PC-9 (cell line): ENCODE measurements around the gene PRR35.

ENCODE experiments used
- CTCF ChIP-seq: fragments of 200-600 bp; sonication (generic); conservative IDR thresholded peaks from 2 replicates; pipeline ENCODE4 v1.6.1; 2017; ENCODE audit warnings: mixed run types, antibody characterized with exemption, mild to moderate bottlenecking, moderate library complexity
- EZH2 ChIP-seq: fragments of 200-600 bp; sonication (generic); IDR thresholded peaks from 2 replicates; pipeline ENCODE4 v1.8.0; 2017; ENCODE audit warnings: antibody characterized with exemption, low read depth

GRCh38 chr16:546909-547770 is 13.1 kb upstream of the PRR35 start:
- TF ChIP-seq CTCF (no peak), EZH2 (no peak)
